ENCODE measurements around the gene NACA2.

Gene NACA2

GRCh38 chr17:61565213-61565612 is 25.8 kb downstream of the NACA2 start:
- Histone ChIP-seq H2AFZ (no peak overlapping the region), H3K4me2 (ENCODE audit: low read length) (no peak overlapping the region), H3K27ac (no peak overlapping the region), H3K4me1 (no peaks in the 10 kb centered on the region), H3K79me2 (no peaks in the 10 kb centered on the region), H3K9me3 (ENCODE audit: control insufficient read depth, low read length) (no peaks in the 10 kb centered on the region), H3K36me3 (ENCODE audit: control insufficient read depth, insufficient read depth, low read length) (no peaks in the 10 kb centered on the region), H3K4me3 (ENCODE audit: low read depth, low read length) (no peak overlapping the region), H3K9ac (no peak overlapping the region), H3K27me3 (ENCODE audit: control insufficient read depth, insufficient read depth, low read length) (no peaks in the 10 kb centered on the region)
- no peak for TF ChIP-seq CTCF (IDR thresholded peaks at IDR 0.05)

- no peaks in the 10 kb centered on the region for H3K4me1 ChIP-seq
- H3K27me3 ChIP-seq (ENCODE audit: control insufficient read depth, insufficient read depth, low read length) = no peaks in the 10 kb centered on the region
- H3K9me3 ChIP-seq (ENCODE audit: control insufficient read depth, low read length) = no peaks in the 10 kb centered on the region
- no peak overlapping the region for H2AFZ ChIP-seq
- no peaks in the 10 kb centered on the region for H3K79me2 ChIP-seq
- H3K9ac ChIP-seq = no peak overlapping the region
- H3K4me3 ChIP-seq (ENCODE audit: low read depth, low read length) = no peak overlapping the region
- H3K27ac ChIP-seq = no peak overlapping the region
- H3K4me2 ChIP-seq (ENCODE audit: low read length) = no peak overlapping the region
- H3K36me3 ChIP-seq (ENCODE audit: control insufficient read depth, insufficient read depth, low read length) = no peaks in the 10 kb centered on the region
- no peak for TF ChIP-seq CTCF (IDR thresholded peaks at IDR 0.05)
Observed at GRCh38 chr17:61562287-61562686, 28.7 kb downstream of the NACA2 start.

- Histone ChIP-seq H3K79me2 (no peaks in the 10 kb centered on the region), H3K36me3 (ENCODE audit: control insufficient read depth, insufficient read depth, low read length) (no peaks in the 10 kb centered on the region), H3K4me1 (no peaks in the 10 kb centered on the region), H3K4me2 (ENCODE audit: low read length) (no peak overlapping the region), H3K27ac (no peak overlapping the region), H2AFZ (no peak overlapping the region), H3K27me3 (ENCODE audit: control insufficient read depth, insufficient read depth, low read length) (no peaks in the 10 kb centered on the region), H3K9me3 (ENCODE audit: control insufficient read depth, low read length) (no peaks in the 10 kb centered on the region), H3K9ac (no peak overlapping the region), H3K4me3 (ENCODE audit: low read depth, low read length) (no peak overlapping the region)
- no peak for TF ChIP-seq CTCF (IDR thresholded peaks at IDR 0.05)
Observed at GRCh38 chr17:61561354-61561753, 29.7 kb downstream of the NACA2 start.

- Histone ChIP-seq H3K9me3 (ENCODE audit: control insufficient read depth, low read length) (no peaks in the 10 kb centered on the region), H3K36me3 (ENCODE audit: control insufficient read depth, insufficient read depth, low read length) (no peaks in the 10 kb centered on the region), H3K79me2 (no peaks in the 10 kb centered on the region), H3K4me1 (no peaks in the 10 kb centered on the region), H3K27me3 (ENCODE audit: control insufficient read depth, insufficient read depth, low read length) (no peaks in the 10 kb centered on the region), H3K4me2 (ENCODE audit: low read length) (no peak overlapping the region), H3K4me3 (ENCODE audit: low read depth, low read length) (no peak overlapping the region), H2AFZ (no peak overlapping the region), H3K9ac (no peak overlapping the region), H3K27ac (no peak overlapping the region)
- TF ChIP-seq CTCF (IDR thresholded peaks at IDR 0.05) = no peak
Observed at GRCh38 chr17:61560071-61560470, 30.9 kb downstream of the NACA2 start.

Data from parathyroid adenoma (tissue), 2 donors.